Activated CD4-positive, CD25-positive, alpha-beta regulatory T cell treated with anti-CD3 and anti-CD28 coated beads, Interleukin-2, amount 50 U/mL, for 16 hours (primary cell): Measurements from ENCODE around the gene SUPT4H1.

ENCODE experiments used
- DNase-seq: peaks from one replicate; pipeline ENCODE4 v3.0.0-alpha.2; 2020; ENCODE audit warnings: low read depth, low spot score

SUPT4H1 gene

GRCh38 chr17:58380207-58381123 is 28.5 kb upstream of the SUPT4H1 start:
- no peak for DNase-seq

GRCh38 chr17:58379511-58379824 is 27.5 kb upstream of the SUPT4H1 start:
- no peak for DNase-seq

- DNase-seq = no peak
Measured at GRCh38 chr17:58378733-58379510, 26.9 kb upstream of the SUPT4H1 start.

- no peak for DNase-seq
Measured at GRCh38 chr17:58377661-58378060, 25.7 kb upstream of the SUPT4H1 start.

GRCh38 chr17:58377093-58377601 is 25.1 kb upstream of the SUPT4H1 start:
- no peak for DNase-seq

- DNase-seq = no peak
Measured at GRCh38 chr17:58376472-58377000, 24.5 kb upstream of the SUPT4H1 start.

- no peak for DNase-seq
Measured at GRCh38 chr17:58375811-58376210, 23.8 kb upstream of the SUPT4H1 start.

- DNase-seq = no peak
Measured at GRCh38 chr17:58375256-58375655, 23.3 kb upstream of the SUPT4H1 start.

- DNase-seq = no peak
Measured at GRCh38 chr17:58373923-58374322, 21.9 kb upstream of the SUPT4H1 start.

GRCh38 chr17:58373003-58373402 is 21.0 kb upstream of the SUPT4H1 start:
- no peak for DNase-seq

GRCh38 chr17:58371300-58371950 is 19.4 kb upstream of the SUPT4H1 start:
- no peak for DNase-seq

- DNase-seq = no peak
Measured at GRCh38 chr17:58370716-58371115, 18.7 kb upstream of the SUPT4H1 start.

- no peak for DNase-seq
Measured at GRCh38 chr17:58370309-58370708, 18.3 kb upstream of the SUPT4H1 start.

GRCh38 chr17:58369214-58370031 is 17.4 kb upstream of the SUPT4H1 start:
- no peak for DNase-seq

- no peak for DNase-seq
Measured at GRCh38 chr17:58368860-58369213, 16.8 kb upstream of the SUPT4H1 start.

GRCh38 chr17:58367461-58367860 is 15.5 kb upstream of the SUPT4H1 start:
- DNase-seq = no peak

GRCh38 chr17:58365980-58366595 is 14.1 kb upstream of the SUPT4H1 start:
- DNase-seq = no peak

GRCh38 chr17:58365185-58365979 is 13.4 kb upstream of the SUPT4H1 start:
- no peak for DNase-seq

- DNase-seq = no peak
Measured at GRCh38 chr17:58364270-58364942, 12.4 kb upstream of the SUPT4H1 start.
